ENCODE measurements around the gene CLIC4. TPM values are rescaled to one million over a fixed set of nuclear protein-coding genes. Genes with fewer than 3 reads are reported as not detected.

CLIC4 gene
- total and polyA plus RNA-seq, 11 donors = 111 to 917 (median 387) TPM

DNA sequence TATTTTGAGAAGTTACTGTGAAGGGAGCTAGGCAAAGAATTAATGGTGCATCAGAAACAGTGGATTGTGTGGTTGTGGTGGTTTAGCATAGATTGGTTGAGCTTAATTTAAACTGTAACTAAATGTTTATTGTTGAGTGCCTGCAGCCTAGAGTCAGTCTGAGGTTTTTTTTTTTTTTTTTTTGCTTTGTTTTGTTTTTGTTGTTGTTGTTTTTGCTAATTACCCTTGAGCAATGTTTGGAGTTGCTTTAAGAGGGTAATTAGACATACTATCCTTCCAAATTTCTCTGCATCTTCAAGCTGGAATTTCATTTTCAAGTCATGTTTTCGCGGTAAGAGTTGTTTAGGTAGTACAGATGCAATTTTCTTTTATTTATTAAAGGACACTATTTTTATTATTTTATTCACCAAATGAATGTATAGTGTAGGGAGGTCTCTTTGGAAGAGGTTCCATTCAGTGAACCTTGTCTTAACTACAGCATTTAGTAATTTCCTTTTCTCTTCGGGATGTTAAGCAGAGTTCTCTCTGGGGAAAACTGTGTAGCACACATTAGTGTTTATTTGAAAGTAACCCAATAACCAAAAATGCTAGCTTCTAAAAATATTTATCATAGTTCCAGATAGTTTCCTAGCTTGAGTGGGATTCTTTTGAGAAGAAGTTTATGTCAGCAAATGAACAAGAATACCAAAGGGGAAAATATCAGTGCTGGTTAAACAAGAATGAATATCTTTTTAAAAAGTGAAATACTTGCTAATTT is 82.3 kb downstream of the CLIC4 start:
- DNase-seq = no peak
- Histone ChIP-seq H3K27ac (peak overlapping the region in 9 of 12 donors; percentile 2 to 45 (median 11)), H3K4me3 (no peak overlapping the region), H3K4me1 (peaks cover 0 to 88% (median 66%) of the 10 kb centered on the region in 12 donors), H3K27me3 (no peaks in the 10 kb centered on the region), H3K9me3 (no peaks in the 10 kb centered on the region), H3K36me3 (peaks cover 0 to 4% (median 0%) of the 10 kb centered on the region in 9 donors)
- intact Hi-C loops (cut with DNase I) = loop anchor here in 8 of 10 donors (1.0 to 10.0 kb wide), 8 partner anchors 35 to 139 kb away; partner anchors contain the start of gene CLIC4 (in 5 of the 8)
- WGBS, 4 donors = 62 to 68% (median 67%) methylated on average over 3 of the region's 3 CpGs
- TF ChIP-seq, protein P1, sequence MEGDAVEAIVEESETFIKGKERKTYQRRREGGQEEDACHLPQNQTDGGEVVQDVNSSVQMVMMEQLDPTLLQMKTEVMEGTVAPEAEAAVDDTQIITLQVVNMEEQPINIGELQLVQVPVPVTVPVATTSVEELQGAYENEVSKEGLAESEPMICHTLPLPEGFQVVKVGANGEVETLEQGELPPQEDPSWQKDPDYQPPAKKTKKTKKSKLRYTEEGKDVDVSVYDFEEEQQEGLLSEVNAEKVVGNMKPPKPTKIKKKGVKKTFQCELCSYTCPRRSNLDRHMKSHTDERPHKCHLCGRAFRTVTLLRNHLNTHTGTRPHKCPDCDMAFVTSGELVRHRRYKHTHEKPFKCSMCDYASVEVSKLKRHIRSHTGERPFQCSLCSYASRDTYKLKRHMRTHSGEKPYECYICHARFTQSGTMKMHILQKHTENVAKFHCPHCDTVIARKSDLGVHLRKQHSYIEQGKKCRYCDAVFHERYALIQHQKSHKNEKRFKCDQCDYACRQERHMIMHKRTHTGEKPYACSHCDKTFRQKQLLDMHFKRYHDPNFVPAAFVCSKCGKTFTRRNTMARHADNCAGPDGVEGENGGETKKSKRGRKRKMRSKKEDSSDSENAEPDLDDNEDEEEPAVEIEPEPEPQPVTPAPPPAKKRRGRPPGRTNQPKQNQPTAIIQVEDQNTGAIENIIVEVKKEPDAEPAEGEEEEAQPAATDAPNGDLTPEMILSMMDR (IDR thresholded peaks at IDR 0.05) = no peak
- TF ChIP-seq POLR2A (IDR thresholded peaks at IDR 0.05) = no peak
- ATAC-seq = no peak

DNA sequence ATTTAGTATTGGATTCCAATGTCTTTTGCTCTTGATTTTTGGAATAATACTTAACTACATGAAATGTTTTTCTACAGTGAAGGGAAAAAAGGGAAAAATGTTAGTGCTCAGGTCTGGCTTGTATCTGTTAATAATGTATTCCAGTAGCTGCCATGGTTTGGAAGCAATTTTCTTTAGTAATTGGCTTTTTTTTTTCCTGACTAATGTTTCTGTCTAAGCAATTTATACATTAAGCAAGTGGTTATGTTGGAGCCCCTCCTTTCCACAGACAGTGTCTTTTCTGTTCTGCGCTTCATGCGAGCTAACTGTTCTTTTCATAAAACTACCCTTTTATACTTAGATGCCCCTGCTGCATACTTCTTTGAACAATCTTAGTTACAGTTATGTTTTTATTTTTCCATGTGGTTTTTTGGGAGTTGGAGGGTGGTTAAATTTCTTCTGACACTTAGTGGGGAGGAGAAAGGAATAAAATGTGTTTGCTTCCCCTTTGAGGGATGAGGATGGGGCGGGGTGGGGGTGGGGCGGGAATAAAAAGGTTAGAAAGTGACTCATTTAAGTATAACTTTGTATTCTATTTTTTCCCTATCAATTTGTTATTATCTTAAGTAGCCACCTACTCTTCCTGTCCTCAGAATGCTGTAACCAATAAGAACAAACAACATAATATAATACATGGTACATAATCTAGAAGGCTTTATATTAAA is 83.1 kb downstream of the CLIC4 start:
- 67 to 75% (median 70%) methylated on average over 4 of the region's 4 CpGs for WGBS, 4 donors
- H3K4me1 ChIP-seq = peaks cover 0 to 80% (median 62%) of the 10 kb centered on the region in 12 donors
- no peak for DNase-seq
- H3K4me3 ChIP-seq = no peak overlapping the region
- intact Hi-C loops (cut with DNase I) = loop anchor here in 7 of 10 donors (2.0 to 10.0 kb wide), 7 partner anchors 36 to 140 kb away; partner anchors contain the start of gene CLIC4 (in 5 of the 7)
- peak overlapping the region in 11 of 12 donors; percentile 2 to 53 (median 28) for H3K27ac ChIP-seq
- H3K27me3 ChIP-seq = no peaks in the 10 kb centered on the region
- ATAC-seq = no peak
- H3K36me3 ChIP-seq = peaks cover 0 to 4% (median 0%) of the 10 kb centered on the region in 9 donors
- no peaks in the 10 kb centered on the region for H3K9me3 ChIP-seq
- TF ChIP-seq, protein P1 (IDR thresholded peaks at IDR 0.05) = no peak
- TF ChIP-seq POLR2A (IDR thresholded peaks at IDR 0.05) = no peak

DNA sequence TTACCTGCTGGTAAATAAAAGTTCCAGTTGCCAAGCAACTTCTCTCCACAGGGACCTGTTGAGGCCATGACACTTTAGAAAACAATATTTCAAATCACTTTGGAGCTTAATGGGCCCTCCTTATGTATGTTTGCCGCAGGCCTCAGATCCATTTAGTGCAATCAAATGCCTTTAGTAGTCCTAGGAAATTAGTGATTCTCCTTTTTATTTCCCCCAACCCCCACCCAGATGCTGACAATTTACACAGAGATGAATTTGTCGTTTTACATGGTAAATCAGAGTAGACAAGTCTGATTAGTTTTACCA is 83.6 kb downstream of the CLIC4 start:
- no peak for TF ChIP-seq POLR2A (IDR thresholded peaks at IDR 0.05)
- TF ChIP-seq, protein P1 (IDR thresholded peaks at IDR 0.05) = no peak
- no peak overlapping the region for H3K4me3 ChIP-seq
- H3K4me1 ChIP-seq = peaks cover 0 to 75% (median 61%) of the 10 kb centered on the region in 12 donors
- WGBS, 4 donors = 54 to 62% (median 59%) methylated on average over 2 of the region's 2 CpGs
- no peaks in the 10 kb centered on the region for H3K9me3 ChIP-seq
- H3K36me3 ChIP-seq = peaks cover 0 to 4% (median 0%) of the 10 kb centered on the region in 9 donors
- no peaks in the 10 kb centered on the region for H3K27me3 ChIP-seq
- DNase-seq = no peak
- no peak for ATAC-seq
- intact Hi-C loops (cut with DNase I) = loop anchor here in 7 of 10 donors (2.0 to 10.0 kb wide), 7 partner anchors 37 to 140 kb away; partner anchors contain the start of gene CLIC4 (in 5 of the 7)
- H3K27ac ChIP-seq = peak overlapping the region in 8 of 12 donors; percentile 2 to 53 (median 22)
